OCI-LY1 (cell line): ENCODE data around the gene INAVA.

Experiments used
- H2AFZ ChIP-seq: fragments of 200-600 bp; sonication (generic), shearing (Covaris generic); 2 replicates; pipeline ENCODE4 v1.6.0; 2014; ENCODE audit warnings: antibody characterized with exemption, mild to moderate bottlenecking, low read length
- H3F3A ChIP-seq: fragments of 200-600 bp; sonication (generic), shearing (Covaris generic); 2 replicates; pipeline ENCODE4 v1.6.0; 2014; ENCODE audit warnings: mild to moderate bottlenecking, antibody characterized with exemption, low read length, moderate library complexity; ENCODE audit not compliant: insufficient read depth
- H3K27ac ChIP-seq: fragments of 200-600 bp; sonication (generic); 2 replicates; pipeline ENCODE4 v1.5.1; 2014; ENCODE audit warnings: low read length, mixed run types, mild to moderate bottlenecking, low read depth; ENCODE audit not compliant: poor library complexity, severe bottlenecking
- H3K27me3 ChIP-seq: fragments of 200-600 bp; sonication (generic); 2 replicates; pipeline ENCODE4 v1.6.0; 2014; ENCODE audit warnings: antibody characterized with exemption, mild to moderate bottlenecking, low read length, moderate library complexity; ENCODE audit not compliant: insufficient read depth
- H3K36me3 ChIP-seq: fragments of 200-600 bp; sonication (generic); 2 replicates; pipeline ENCODE4 v1.6.1; 2014; ENCODE audit warnings: mild to moderate bottlenecking, antibody characterized with exemption, low read length, moderate library complexity, mixed read lengths; ENCODE audit not compliant: insufficient read depth
- H3K4me1 ChIP-seq: fragments of 200-600 bp; sonication (generic); 2 replicates; pipeline ENCODE4 v1.5.1; 2014; ENCODE audit warnings: mild to moderate bottlenecking, low read length, moderate library complexity; ENCODE audit not compliant: insufficient read depth, severe bottlenecking
- H3K4me2 ChIP-seq: fragments of 200-600 bp; sonication (generic), shearing (Covaris generic); 2 replicates; pipeline ENCODE4 v1.6.1; 2014; ENCODE audit warnings: low read length
- H3K4me3 ChIP-seq: fragments of 200-600 bp; sonication (generic); 2 replicates; pipeline ENCODE4 v1.5.1; 2014; ENCODE audit warnings: low read length, low read depth, mild to moderate bottlenecking, mixed read lengths; ENCODE audit not compliant: poor library complexity, severe bottlenecking
- H3K79me2 ChIP-seq: fragments of 200-600 bp; shearing (Covaris generic); 2 replicates; pipeline ENCODE4 v1.6.1; 2016; ENCODE audit warnings: mixed run types, low read length, mixed read lengths; ENCODE audit not compliant: insufficient read depth
- H3K9ac ChIP-seq: fragments of 200-600 bp; sonication (generic), shearing (Covaris generic); 2 replicates; pipeline ENCODE4 v1.6.1; 2014; ENCODE audit warnings: mild to moderate bottlenecking, low read length, mixed read lengths
- H3K9me2 ChIP-seq: fragments of 200-600 bp; sonication (generic), shearing (Covaris generic); 2 replicates; pipeline ENCODE4 v1.6.1; 2014; ENCODE audit warnings: low read depth, mild to moderate bottlenecking, low read length, mixed read lengths
- H3K9me3 ChIP-seq: fragments of 200-600 bp; shearing (Covaris generic); 2 replicates; pipeline ENCODE4 v1.6.1; 2014; ENCODE audit warnings: low read length, mixed read lengths
- H4K20me1 ChIP-seq: fragments of 200-600 bp; sonication (generic), shearing (Covaris generic); 2 replicates; pipeline ENCODE4 v1.6.0; 2016; ENCODE audit warnings: mild to moderate bottlenecking, low read length; ENCODE audit not compliant: insufficient read depth
- CTCF ChIP-seq: fragments of 200-600 bp; sonication (generic), shearing (Covaris generic); IDR thresholded peaks from 2 replicates; pipeline ENCODE4 v1.5.1; 2017; ENCODE audit warnings: mild to moderate bottlenecking, antibody characterized with exemption, low read length, moderate library complexity, mixed read lengths
- EZH2 ChIP-seq: fragments of 200-600 bp; sonication (generic), shearing (Covaris generic); IDR thresholded peaks from 2 replicates; pipeline ENCODE4 v1.8.0; 2017; ENCODE audit warnings: borderline replicate concordance, mixed run types, mild to moderate bottlenecking, antibody characterized with exemption, low read length, moderate library complexity, mixed read lengths

INAVA gene, protein sequence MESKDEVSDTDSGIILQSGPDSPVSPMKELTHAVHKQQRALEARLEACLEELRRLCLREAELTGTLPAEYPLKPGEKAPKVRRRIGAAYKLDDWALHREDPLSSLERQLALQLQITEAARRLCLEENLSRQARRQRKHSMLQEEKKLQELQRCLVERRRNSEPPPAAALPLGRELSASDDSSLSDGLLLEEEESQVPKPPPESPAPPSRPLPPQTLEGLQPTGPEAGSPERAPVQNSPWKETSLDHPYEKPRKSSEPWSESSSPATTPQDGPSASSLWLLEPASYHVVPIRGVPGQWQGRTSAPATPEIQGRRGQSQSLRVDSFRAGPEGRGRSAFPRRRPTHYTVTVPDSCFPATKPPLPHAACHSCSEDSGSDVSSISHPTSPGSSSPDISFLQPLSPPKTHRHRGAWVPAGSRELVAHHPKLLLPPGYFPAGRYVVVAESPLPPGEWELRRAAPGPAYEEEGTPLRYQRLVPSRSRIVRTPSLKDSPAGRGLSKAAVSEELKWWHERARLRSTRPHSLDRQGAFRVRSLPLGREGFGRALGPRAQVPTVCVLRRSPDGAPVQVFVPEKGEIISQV

DNA sequence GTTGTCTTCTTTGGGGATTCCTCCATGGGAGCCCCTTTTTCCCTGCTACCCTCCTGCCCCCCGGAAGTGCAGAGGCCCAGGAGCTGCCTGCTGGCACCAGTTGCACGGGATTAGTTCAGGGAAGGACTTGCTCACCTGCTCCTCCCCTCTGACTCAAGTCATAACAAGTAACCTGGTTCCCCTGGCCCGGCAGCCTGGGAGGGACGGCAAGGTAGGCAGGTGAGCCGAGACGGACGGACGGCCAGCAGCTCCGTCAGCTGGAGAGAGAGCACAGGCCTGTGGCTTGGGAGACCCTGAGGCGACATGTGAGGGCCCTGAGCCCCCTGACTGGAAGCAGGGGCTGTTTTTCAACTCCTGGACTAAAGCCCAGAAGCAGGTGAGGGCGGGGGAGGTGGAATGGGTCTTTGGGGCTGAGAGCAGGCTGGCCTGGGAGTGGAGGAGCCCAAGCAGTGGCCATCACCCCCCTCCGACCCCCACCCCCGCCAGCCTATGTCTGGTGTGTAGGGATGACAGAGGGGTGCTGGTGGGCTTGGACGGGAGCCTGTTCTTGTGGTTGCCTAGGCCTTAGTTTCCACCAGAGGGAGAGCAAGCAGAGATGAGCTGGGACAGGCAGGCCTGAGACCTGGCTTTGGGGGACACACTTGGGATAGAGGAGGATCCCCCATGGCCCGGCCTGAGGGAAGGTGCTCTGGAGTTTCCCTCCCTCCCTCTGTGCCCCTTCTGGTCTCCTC lies at the start of gene INAVA:
TSS of gene INAVA (plus strand) at position 189 of the 731 bp plus-strand sequence. CDS start 3,501 bp downstream, outside the sequence.
- H4K20me1 ChIP-seq, result no peaks in the 10 kb centered on the region
- H3F3A ChIP-seq, result no peaks in the 10 kb centered on the region
- no peaks in the 10 kb centered on the region for H3K9me3 ChIP-seq
- no peaks in the 10 kb centered on the region for H3K79me2 ChIP-seq
- H3K4me1 ChIP-seq, result no peaks in the 10 kb centered on the region
- H2AFZ ChIP-seq, result no peak within 1 kb of the TSS
- H3K27ac ChIP-seq, result no peak within 1 kb of the TSS
- no peak within 1 kb of the TSS for H3K4me3 ChIP-seq
- no peak within 1 kb of the TSS for H3K9ac ChIP-seq
- no peaks in the 10 kb centered on the region for H3K9me2 ChIP-seq
- H3K36me3 ChIP-seq, result no peaks in the 10 kb centered on the region
- TF ChIP-seq EZH2, result no peak
- no peak for TF ChIP-seq CTCF
- peaks cover 4% of the 10 kb centered on the region; the same call in 1 of the 2 replicates for H3K27me3 ChIP-seq
- H3K4me2 ChIP-seq, result no peak within 1 kb of the TSS

- Histone ChIP-seq H3K4me1 (no peaks in the 10 kb centered on the region), H4K20me1 (no peaks in the 10 kb centered on the region), H3K79me2 (no peaks in the 10 kb centered on the region), H3K4me2 (no peak overlapping the region), H3F3A (no peaks in the 10 kb centered on the region), H2AFZ (no peak overlapping the region), H3K9ac (no peak overlapping the region), H3K36me3 (no peaks in the 10 kb centered on the region), H3K9me3 (no peaks in the 10 kb centered on the region), H3K27me3 (no peaks in the 10 kb centered on the region), H3K4me3 (no peak overlapping the region), H3K27ac (no peak overlapping the region), H3K9me2 (no peaks in the 10 kb centered on the region)
- no peak for TF ChIP-seq EZH2
- no peak for TF ChIP-seq CTCF
Measured at GRCh38 chr1:200845360-200845759, 49.3 kb upstream of the INAVA start.

DNA sequence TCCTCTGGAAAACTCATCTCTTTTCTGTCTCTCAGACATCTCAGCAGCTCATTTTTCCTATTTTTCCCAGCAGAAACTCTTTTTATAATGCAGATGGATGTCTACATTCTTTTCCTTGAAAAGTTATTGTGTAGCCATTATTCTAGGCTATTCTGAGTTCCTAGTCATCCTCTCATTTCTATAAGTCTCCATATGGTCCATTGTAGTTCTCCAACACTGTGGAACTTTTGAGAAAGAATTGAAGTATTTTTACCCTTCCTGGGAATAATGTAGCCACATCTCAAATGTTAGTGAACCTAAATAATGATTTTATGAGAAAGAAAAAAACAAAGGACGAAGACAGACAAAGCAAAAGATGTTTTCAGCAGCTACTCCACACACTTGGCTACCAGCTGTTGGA lies 48.3 kb upstream of the INAVA start:
- Histone ChIP-seq H3K27me3 (no peaks in the 10 kb centered on the region), H3K27ac (no peak overlapping the region), H3F3A (no peaks in the 10 kb centered on the region)

More for the DNA sequence above, 48.3 kb upstream of the INAVA start:
- Histone ChIP-seq H3K9me3 (no peaks in the 10 kb centered on the region), H3K79me2 (no peaks in the 10 kb centered on the region), H3K36me3 (no peaks in the 10 kb centered on the region), H3K4me3 (no peak overlapping the region), H4K20me1 (no peaks in the 10 kb centered on the region), H3K9me2 (no peaks in the 10 kb centered on the region), H2AFZ (no peak overlapping the region), H3K9ac (no peak overlapping the region), H3K4me2 (no peak overlapping the region), H3K4me1 (no peaks in the 10 kb centered on the region)
- TF ChIP-seq CTCF (no peak), EZH2 (no peak)
